ENCODE measurements around the gene GJA5. TPM values are rescaled to one million over a fixed set of nuclear protein-coding genes. Genes with fewer than 3 reads are reported as not detected.

GJA5 gene
- total RNA-seq: 9.8 and 15.0 TPM in 2 replicates

GRCh38 chr1:147760481-147761260, at the start of gene GJA5:
Gene GJA5 (minus strand): TSS chr1:147760602. CDS start chr1:147759238, 1,364 bp downstream.

Other genes starting within 250 kb of the GJA5 start
- gene BCL9, start 219.1 kb downstream of the GJA5 start, total RNA-seq: 4.3 and 9.0 TPM in 2 replicates
- 5.2 and 7.4 TPM in 2 replicates for gene ACP6, start 90.1 kb downstream of the GJA5 start, total RNA-seq
- not detected in 2 replicates for gene GJA8, start 142.2 kb upstream of the GJA5 start, total RNA-seq
- gene GPR89B, start 167.8 kb upstream of the GJA5 start, total RNA-seq: 15.8 and 17.1 TPM in 2 replicates

All from thoracic aorta endothelial cell (primary cell).